Osteoblast (primary cell): ENCODE results near the gene KIAA0753. TPM values are rescaled to one million over a fixed set of nuclear protein-coding genes. Genes with fewer than 3 reads are reported as not detected.

Experiments
- DNase-seq: peaks from one replicate; pipeline ENCODE4 v3.0.0; 2011; ENCODE audit warnings: low spot score, mixed read lengths; ENCODE audit not compliant: insufficient read length; ENCODE audit errors: missing footprints
- H2AFZ ChIP-seq: 2 replicates; pipeline ENCODE4 v1.6.0; 2011; ENCODE audit warnings: mild to moderate bottlenecking, low read length
- H3K27ac ChIP-seq: 2 replicates; pipeline ENCODE4 v1.5.1; 2011; ENCODE audit warnings: mild to moderate bottlenecking, low read depth, low read length, moderate library complexity
- H3K27me3 ChIP-seq: 2 replicates; pipeline ENCODE4 v1.6.0; 2012; ENCODE audit warnings: mild to moderate bottlenecking, control low read depth, inconsistent platforms, low read length, moderate library complexity; ENCODE audit not compliant: insufficient read depth
- H3K36me3 ChIP-seq: 2 replicates; pipeline ENCODE4 v1.5.1; 2011; ENCODE audit warnings: mild to moderate bottlenecking, low read length, control low read depth, moderate library complexity; ENCODE audit not compliant: insufficient read depth
- H3K4me1 ChIP-seq: 2 replicates; pipeline ENCODE4 v1.5.1; 2011; ENCODE audit warnings: mild to moderate bottlenecking, low read length, control low read depth, moderate library complexity; ENCODE audit not compliant: insufficient read depth
- H3K4me2 ChIP-seq: 2 replicates; pipeline ENCODE4 v1.6.0; 2011; ENCODE audit warnings: mild to moderate bottlenecking, low read length; ENCODE audit not compliant: insufficient read depth
- H3K4me3 ChIP-seq: fragments of 200-600 bp; sonication (generic); 3 replicates; pipeline ENCODE4 v1.5.1; 2012; ENCODE audit warnings: mild to moderate bottlenecking, low read length, inconsistent platforms; ENCODE audit not compliant: insufficient read depth
- H3K79me2 ChIP-seq: 2 replicates; pipeline ENCODE4 v1.6.0; 2012; ENCODE audit warnings: mild to moderate bottlenecking, low read length, control low read depth, inconsistent platforms; ENCODE audit not compliant: insufficient read depth
- H3K9me3 ChIP-seq: 2 replicates; pipeline ENCODE4 v1.5.1; 2011; ENCODE audit warnings: low read depth, low read length, control low read depth
- H4K20me1 ChIP-seq: 2 replicates; pipeline ENCODE4 v1.6.0; 2012; ENCODE audit warnings: mild to moderate bottlenecking, low read length, control low read depth; ENCODE audit not compliant: insufficient read depth
- total RNA-seq: library from RNA; depleted of rRNA; stranded (reverse); fragments of >200 nt; gene quantifications from 2 replicates; pipeline ENCODE4 v1.2.3, GENCODE V29; 2012
- TF ChIP-seq, protein P1 (sequence below): IDR thresholded peaks from 2 replicates; pipeline ENCODE4 v1.5.1; 2011; ENCODE audit warnings: mild to moderate bottlenecking, low read depth, low read length, moderate library complexity; ENCODE audit errors: extremely low read depth

Gene KIAA0753
- total RNA-seq, 1 donor: 17.0 TPM

DNA sequence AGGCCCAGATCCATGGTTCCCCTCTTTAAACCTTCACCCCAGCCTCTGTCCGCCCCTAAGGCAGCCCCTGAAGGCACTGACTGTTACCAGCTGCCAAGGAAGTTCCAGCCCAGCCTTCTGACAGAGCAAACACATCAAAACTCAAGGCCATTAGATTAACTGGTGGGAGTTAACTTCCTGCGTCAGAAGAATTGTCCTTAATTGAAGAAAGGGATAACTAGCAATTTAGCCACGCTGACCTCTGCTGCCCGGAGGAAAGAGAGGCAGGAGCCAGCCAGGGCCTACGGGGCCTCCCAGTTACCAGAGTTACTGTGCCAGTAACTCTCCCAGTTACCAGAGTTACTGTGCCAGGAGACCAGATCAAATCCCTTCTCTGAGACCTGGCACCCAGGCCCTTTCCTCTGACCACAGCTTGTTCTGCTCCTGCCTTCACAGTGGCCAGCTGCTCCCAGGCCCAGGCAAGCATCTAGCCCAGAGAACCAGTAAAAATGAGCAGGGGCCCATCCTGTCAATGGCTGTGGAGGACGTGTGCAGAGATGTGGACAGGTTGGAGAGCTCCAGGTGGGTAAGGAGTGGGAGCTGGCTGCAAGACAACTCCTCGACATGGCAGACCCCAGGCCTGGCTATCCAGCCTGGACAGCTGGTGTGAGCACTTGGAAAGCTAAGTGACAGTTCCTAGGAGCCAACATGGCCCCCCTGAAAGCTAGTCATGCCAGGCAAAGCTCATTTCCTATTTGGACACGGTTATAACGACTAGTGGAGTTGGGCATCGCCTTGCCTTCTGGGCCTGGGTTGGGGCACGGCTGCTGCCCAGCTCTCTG lies 81.4 kb downstream of the KIAA0753 start:
- peaks cover 13% of the 10 kb centered on the region for H3K4me1 ChIP-seq
- H3K27me3 ChIP-seq: peaks cover 10% of the 10 kb centered on the region
- TF ChIP-seq, protein P1, sequence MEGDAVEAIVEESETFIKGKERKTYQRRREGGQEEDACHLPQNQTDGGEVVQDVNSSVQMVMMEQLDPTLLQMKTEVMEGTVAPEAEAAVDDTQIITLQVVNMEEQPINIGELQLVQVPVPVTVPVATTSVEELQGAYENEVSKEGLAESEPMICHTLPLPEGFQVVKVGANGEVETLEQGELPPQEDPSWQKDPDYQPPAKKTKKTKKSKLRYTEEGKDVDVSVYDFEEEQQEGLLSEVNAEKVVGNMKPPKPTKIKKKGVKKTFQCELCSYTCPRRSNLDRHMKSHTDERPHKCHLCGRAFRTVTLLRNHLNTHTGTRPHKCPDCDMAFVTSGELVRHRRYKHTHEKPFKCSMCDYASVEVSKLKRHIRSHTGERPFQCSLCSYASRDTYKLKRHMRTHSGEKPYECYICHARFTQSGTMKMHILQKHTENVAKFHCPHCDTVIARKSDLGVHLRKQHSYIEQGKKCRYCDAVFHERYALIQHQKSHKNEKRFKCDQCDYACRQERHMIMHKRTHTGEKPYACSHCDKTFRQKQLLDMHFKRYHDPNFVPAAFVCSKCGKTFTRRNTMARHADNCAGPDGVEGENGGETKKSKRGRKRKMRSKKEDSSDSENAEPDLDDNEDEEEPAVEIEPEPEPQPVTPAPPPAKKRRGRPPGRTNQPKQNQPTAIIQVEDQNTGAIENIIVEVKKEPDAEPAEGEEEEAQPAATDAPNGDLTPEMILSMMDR: peak; percentile 12
- no peaks in the 10 kb centered on the region for H3K36me3 ChIP-seq
- peak; percentile 76 for DNase-seq
- no peaks in the 10 kb centered on the region for H3K9me3 ChIP-seq
- H3K79me2 ChIP-seq: no peaks in the 10 kb centered on the region
- no peak overlapping the region for H2AFZ ChIP-seq
- H3K27ac ChIP-seq: no peak overlapping the region
- peaks cover 8% of the 10 kb centered on the region for H4K20me1 ChIP-seq
- H3K4me2 ChIP-seq: no peak overlapping the region
- H3K4me3 ChIP-seq: no peak overlapping the region

DNA sequence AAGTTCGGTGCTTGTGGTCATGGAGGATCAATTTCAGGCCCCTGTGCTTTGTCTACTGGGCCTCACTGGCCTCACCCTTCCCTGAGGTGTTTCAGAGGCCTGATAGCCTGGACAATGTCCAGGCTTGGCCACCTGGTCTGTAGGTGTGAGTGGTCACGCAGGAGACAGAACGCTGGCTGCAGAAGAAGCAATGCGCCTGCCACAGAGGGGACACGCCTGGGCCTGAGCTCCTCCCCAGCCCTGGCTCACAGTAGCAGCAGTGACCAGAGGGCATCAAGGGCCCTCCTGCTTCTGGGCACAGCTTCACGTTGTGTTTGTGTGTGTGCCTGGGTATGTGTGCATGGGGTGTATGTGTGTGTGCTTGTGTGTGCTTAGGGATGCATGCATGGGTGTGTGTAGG lies 82.2 kb downstream of the KIAA0753 start:
- H4K20me1 ChIP-seq: peaks cover 11% of the 10 kb centered on the region
- no peak overlapping the region for H3K4me2 ChIP-seq
- peaks cover 13% of the 10 kb centered on the region for H3K4me1 ChIP-seq
- DNase-seq: peak; percentile 65
- H3K36me3 ChIP-seq: no peaks in the 10 kb centered on the region
- no peak overlapping the region for H3K4me3 ChIP-seq
- H3K9me3 ChIP-seq: no peaks in the 10 kb centered on the region
- TF ChIP-seq, protein P1: no peak
- H3K27ac ChIP-seq: no peak overlapping the region
- peaks cover 10% of the 10 kb centered on the region for H3K27me3 ChIP-seq
- no peak overlapping the region for H2AFZ ChIP-seq
- no peaks in the 10 kb centered on the region for H3K79me2 ChIP-seq

DNA sequence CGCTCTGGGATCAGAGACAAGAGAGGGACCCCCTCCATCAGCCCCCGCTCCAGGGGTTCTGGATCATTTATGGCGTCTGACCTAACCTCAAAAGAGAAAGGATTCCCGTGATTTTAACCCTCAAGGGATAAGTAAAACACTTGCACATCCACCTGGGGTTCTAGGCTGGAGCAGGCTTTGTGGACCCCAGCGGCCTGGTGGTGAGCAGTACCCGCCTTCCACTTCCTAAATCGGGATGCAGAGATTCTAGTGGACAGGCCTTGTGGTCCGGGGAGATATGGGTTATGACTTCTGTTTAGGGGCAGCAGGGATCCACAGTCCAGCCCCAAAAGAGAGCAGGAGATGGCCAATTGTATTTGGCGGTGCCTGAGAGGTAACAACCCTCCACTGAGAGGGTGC lies 83.5 kb downstream of the KIAA0753 start:
- Histone ChIP-seq H3K27me3 (peaks cover 10% of the 10 kb centered on the region), H3K4me2 (peak overlapping the region; percentile 51), H3K27ac (no peak overlapping the region), H3K9me3 (no peaks in the 10 kb centered on the region), H3K4me1 (peaks cover 13% of the 10 kb centered on the region), H4K20me1 (peaks cover 11% of the 10 kb centered on the region), H3K4me3 (no peak overlapping the region), H3K79me2 (no peaks in the 10 kb centered on the region), H3K36me3 (no peaks in the 10 kb centered on the region), H2AFZ (no peak overlapping the region)
- no peak for DNase-seq
- TF ChIP-seq, protein P1: no peak

DNA sequence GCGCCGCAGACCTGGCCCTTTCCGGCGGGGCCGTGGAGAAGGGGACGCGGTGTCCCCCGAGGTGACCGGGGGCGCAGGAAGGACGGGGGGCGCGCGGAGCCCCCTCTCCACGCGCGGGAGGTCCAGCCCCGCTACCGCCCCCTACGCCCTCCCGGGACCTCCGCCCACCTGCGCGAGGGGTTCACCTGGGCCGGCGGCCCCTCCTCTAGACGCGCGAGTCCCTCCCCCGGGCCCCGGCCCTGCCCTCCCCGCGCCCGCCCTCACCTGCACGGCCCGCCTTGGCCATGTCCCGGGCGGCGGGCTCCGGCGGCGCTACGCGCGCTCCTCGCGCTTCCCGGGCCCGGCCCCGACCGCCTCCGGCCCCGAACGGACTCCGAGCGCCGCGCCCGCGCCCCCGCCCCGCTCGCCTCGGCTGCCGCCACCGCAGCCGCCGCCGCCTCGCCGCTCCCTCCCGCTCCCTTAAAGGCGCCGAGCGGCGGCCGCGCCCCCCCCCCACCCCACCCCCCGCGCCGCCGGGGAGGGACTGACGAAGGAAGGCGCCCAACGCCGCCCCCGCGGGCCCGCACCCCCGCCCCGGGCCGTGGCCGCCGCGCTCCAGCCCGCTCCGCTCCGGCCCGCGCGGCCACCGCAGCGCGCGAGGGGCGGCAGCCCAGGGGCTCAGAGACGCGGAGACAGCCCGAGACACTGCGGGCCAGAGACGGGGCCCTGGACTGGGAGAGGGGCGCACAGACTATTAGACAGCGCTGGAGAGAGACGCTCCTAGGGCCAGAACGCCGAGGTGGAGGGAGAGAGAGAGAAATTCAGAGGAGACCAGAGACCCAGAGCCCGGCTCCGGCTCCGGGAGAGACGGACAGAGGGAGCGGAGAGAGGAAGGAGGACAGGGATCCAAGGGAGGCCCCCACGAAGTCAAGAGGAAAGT lies 84.1 kb downstream of the KIAA0753 start, which contains the start of gene PITPNM3:
Gene PITPNM3, minus strand, starts transcription at position 435 of the 919 bp plus-strand sequence. Its CDS starts 149 bp downstream, at position 286.
- Histone ChIP-seq H3K27me3 (peaks cover 10% of the 10 kb centered on the region), H4K20me1 (peaks cover 13% of the 10 kb centered on the region), H3K4me2 (peak within 1 kb of the TSS; percentile 81), H2AFZ (peak within 1 kb of the TSS; percentile 80), H3K79me2 (no peaks in the 10 kb centered on the region), H3K36me3 (no peaks in the 10 kb centered on the region), H3K4me1 (peaks cover 13% of the 10 kb centered on the region), H3K27ac (no peak within 1 kb of the TSS), H3K4me3 (peak within 1 kb of the TSS; percentile 73), H3K9me3 (no peaks in the 10 kb centered on the region)
- DNase-seq: peak; percentile 89
- TF ChIP-seq, protein P1: no peak
